ENCODE data around the gene BEST4. TPM values are rescaled to one million over a fixed set of nuclear protein-coding genes. Genes with fewer than 3 reads are reported as not detected.

BEST4 gene
- total and polyA plus RNA-seq, 2 of the 13 experiments (the other 11 are each of a cell fraction or from before 2014, with no cell fraction given): 0.77 to 1.4 TPM

- TF ChIP-seq KIAA2018 (CRISPR knock-in tag; IDR thresholded peaks at IDR 0.05; ENCODE audit: borderline replicate concordance) (no peak), ELF3 (CRISPR knock-in tag; IDR thresholded peaks at IDR 0.05) (no peak), XBP1 (CRISPR knock-in tag; IDR thresholded peaks at IDR 0.05) (no peak), HNRNPH1 (optimal IDR thresholded peaks at IDR 0.05; ENCODE audit: low read depth, low read length) (no peak), MBNL3 (CRISPR knock-in tag; conservative IDR thresholded peaks at IDR 0.05) (no peak), ZNF564 (CRISPR knock-in tag; IDR thresholded peaks at IDR 0.05) (no peak), THYN1 (CRISPR knock-in tag; IDR thresholded peaks at IDR 0.05; ENCODE audit: borderline replicate concordance, low read depth) (no peak), EZH2 (conservative IDR thresholded peaks at IDR 0.05; ENCODE audit: low read depth, low read length) (no peak), ZBTB46 (CRISPR knock-in tag; IDR thresholded peaks at IDR 0.05; ENCODE audit: borderline replicate concordance) (no peak), HNF1B (CRISPR knock-in tag; IDR thresholded peaks at IDR 0.05) (no peak; the same call in 1 of the 2 replicates), ZNF292 (CRISPR knock-in tag; IDR thresholded peaks at IDR 0.05; ENCODE audit: borderline replicate concordance, low read depth) (no peak), ZNF235 (CRISPR knock-in tag; IDR thresholded peaks at IDR 0.05; ENCODE audit: borderline replicate concordance) (no peak), ZNF570 (CRISPR knock-in tag; IDR thresholded peaks at IDR 0.05; ENCODE audit: borderline replicate concordance) (no peak), SSRP1 (CRISPR knock-in tag; IDR thresholded peaks at IDR 0.05) (peak; percentile 11; the same call in 1 of the 2 replicates)
These were observed 21.3 kb upstream of the BEST4 start (continued) for GRCh38 chr1:44808938-44809917.

All from HepG2 (cell line).